B cell (primary cell): Measurements from ENCODE around the gene ZBTB16. TPM values are rescaled to one million over a fixed set of nuclear protein-coding genes. Genes with fewer than 3 reads are reported as not detected.

ENCODE experiments used
- ATAC-seq: fragments of 200-7000 bp; cut with Tn5 transposase; one replicate; pipeline ENCODE4 v1.10.0; 2021; ENCODE audit warnings: low read depth, mild to moderate bottlenecking, moderate number of reproducible peaks, moderate library complexity
- CTCF ChIA-PET: fragments of 350-600 bp; sonication (Branson Sonifier 250); formaldehyde crosslinking; loops from one replicate; lab custom pipeline; 2021; ENCODE audit warnings: antibody characterized with exemption, inconsistent platforms; lab: Charles Lee
- POLR2A ChIA-PET: fragments of 350-600 bp; sonication (Branson Sonifier 250); formaldehyde crosslinking; loops from one replicate; lab custom pipeline; 2021; ENCODE audit warnings: antibody characterized with exemption; lab: Charles Lee
- DNase-seq: peaks from one replicate; pipeline ENCODE4 v3.0.0; 2013
- H2AFZ ChIP-seq: 2 replicates; pipeline ENCODE4 v1.6.1; 2012; ENCODE audit warnings: mild to moderate bottlenecking, low read depth, low read length; ENCODE audit not compliant: insufficient read depth, poor library complexity, severe bottlenecking
- H3K27ac ChIP-seq, 2 donors: 1 replicate in 1 of 2; 2 replicates in 1 of 2; pipeline ENCODE4 v1.5.1; 2012 to 2013; ENCODE audit warnings: low read length in 2 of 2, mild to moderate bottlenecking in 2 of 2, moderate library complexity in 1 of 2
- H3K27me3 ChIP-seq, 4 experiments: fragments of 200-600 bp in 1 of 4; sonication (generic) in 1 of 4; replicated peaks in 1 of 4; 1 replicate in 2 of 4; 2 replicates in 2 of 4; pipeline versions ENCODE4 v1.6.1 to v1.7.0; 2013 to 2016; ENCODE audit warnings: low read length in 3 of 4, mild to moderate bottlenecking in 2 of 4, mixed read lengths in 1 of 4, moderate library complexity in 1 of 4; ENCODE audit not compliant: insufficient read depth in 4 of 4, control insufficient read depth in 3 of 4; ENCODE audit errors: control extremely low read depth in 1 of 4
- H3K36me3 ChIP-seq, 2 experiments: replicated peaks in 1 of 2; 1 replicate in 1 of 2; 2 replicates in 1 of 2; pipeline versions ENCODE4 v1.6.1 to v1.7.1; 2013; ENCODE audit warnings: low read length in 1 of 2; ENCODE audit not compliant: insufficient read depth in 2 of 2, control insufficient read depth in 1 of 2; ENCODE audit errors: control extremely low read depth in 1 of 2, extremely low read depth in 1 of 2
- H3K4me1 ChIP-seq, 2 donors: fragments of 200-600 bp in 1 of 2; sonication (generic) in 1 of 2; 1 replicate in 1 of 2; 2 replicates in 1 of 2; pipeline versions ENCODE4 v1.5.1 to v1.6.1; 2013 to 2017; ENCODE audit warnings: low read length in 2 of 2; ENCODE audit not compliant: control insufficient read depth in 2 of 2, insufficient read depth in 2 of 2
- H3K4me2 ChIP-seq: replicated peaks from 2 replicates; pipeline ENCODE3; 2012; ENCODE audit warnings: mild to moderate bottlenecking, low read depth, low read length; ENCODE audit not compliant: poor library complexity, severe bottlenecking
- H3K4me3 ChIP-seq, 5 experiments: fragments of 200-600 bp in 1 of 5; sonication (generic) in 1 of 5; 1 replicate in 3 of 5; 2 replicates in 2 of 5; pipeline versions ENCODE4 v1.5.1 to v1.7.0; 2011 to 2016; ENCODE audit warnings: low read length in 4 of 5, mild to moderate bottlenecking in 4 of 5, low read depth in 2 of 5, control low read depth in 1 of 5, moderate library complexity in 1 of 5; ENCODE audit not compliant: insufficient read depth in 1 of 5; ENCODE audit errors: control extremely low read depth in 1 of 5, extremely low read depth in 1 of 5
- H3K79me2 ChIP-seq: fragments of 200-600 bp; sonication (generic); one replicate; pipeline ENCODE4 v1.6.0; 2016; ENCODE audit warnings: low read length; ENCODE audit not compliant: control insufficient read depth, insufficient read depth
- H3K9ac ChIP-seq: fragments of 200-600 bp; sonication (generic); 2 replicates; pipeline ENCODE4 v1.6.1; 2017; ENCODE audit warnings: mild to moderate bottlenecking, low read length, moderate library complexity
- H3K9me3 ChIP-seq, 3 donors: one replicate each; pipeline versions ENCODE4 v1.6.1 to v1.7.1; 2013; ENCODE audit warnings: low read length in 2 of 3; ENCODE audit not compliant: control insufficient read depth in 2 of 3, insufficient read depth in 1 of 3; ENCODE audit errors: control extremely low read depth in 1 of 3
- H4K20me1 ChIP-seq: 2 replicates; pipeline ENCODE4 v1.6.0; 2012; ENCODE audit warnings: mild to moderate bottlenecking, low read length; ENCODE audit not compliant: insufficient read depth, control insufficient read depth, poor library complexity, severe bottlenecking
- H3K27ac Mint-ChIP-seq: one replicate; pipeline ENCODE4 v1.8.0; 2021; ENCODE audit warnings: mixed read lengths
- H3K27me3 Mint-ChIP-seq: one replicate; pipeline ENCODE4 v1.8.0; 2021; ENCODE audit warnings: mixed read lengths
- H3K4me1 Mint-ChIP-seq: one replicate; pipeline ENCODE4 v1.8.0; 2021; ENCODE audit warnings: mixed read lengths
- H3K4me3 Mint-ChIP-seq: one replicate; pipeline ENCODE4 v1.8.0; 2021; ENCODE audit warnings: mixed read lengths
- H3K9me3 Mint-ChIP-seq: one replicate; pipeline ENCODE4 v1.8.0; 2022; ENCODE audit warnings: mixed read lengths; ENCODE audit not compliant: insufficient read depth
- EZH2 ChIP-seq: IDR thresholded peaks from 2 replicates; pipeline ENCODE4 v1.6.1; 2012; ENCODE audit warnings: borderline replicate concordance, low read depth, mild to moderate bottlenecking, moderate library complexity, low read length; ENCODE audit not compliant: insufficient read depth, poor library complexity, severe bottlenecking
- WGBS: methylation state at CpG from one replicate; pipeline ENCODE4 v1.1.5; 2013; ENCODE audit warnings: missing lambda C conversion rate; ENCODE audit not compliant: insufficient coverage; 5-methylcytosine and 5-hydroxymethylcytosine counted together
- intact Hi-C: fragments of 100-400 bp; cut with micrococcal nuclease; formaldehyde crosslinking; loops from one replicate; pipeline ENCODE4 v1.10.0; 2022
- polyA plus RNA-seq: library from polyadenylated mRNA; depleted of rRNA; stranded (reverse); fragments of >200 nt; gene quantifications from 2 replicates; pipeline ENCODE4 v1.2.3, GENCODE V29; 2012
- total RNA-seq, 2 donors: library from RNA; stranded (reverse); fragments of 120-200 nt in 1 of 2; gene quantifications; 1 replicate in 1 of 2; 2 replicates in 1 of 2; pipeline versions ENCODE4 v1.2.3 to v1.2.4, GENCODE V29; 2013 to 2022
- TF ChIP-seq, protein P1 (sequence below): fragments of 200-600 bp; IDR thresholded peaks from one replicate; pipeline ENCODE4 v1.8.0; 2022; ENCODE audit warnings: antibody characterized with exemption, mild to moderate bottlenecking

The ZBTB16 gene
- total and polyA plus RNA-seq, 2 donors (not counting 1 experiment from before 2014, with no cell fraction given) = 16.0 to 20.6 TPM

- H3K27me3 ChIP-seq = peaks cover 0 to 7% (median 2%) of the 10 kb centered on the region in 4 experiments
- no peaks in the 10 kb centered on the region for H3K9me3 ChIP-seq
- intact Hi-C loops = no loop called here
- no peak overlapping the region for H3K27ac ChIP-seq
- Mint-ChIP-seq H3K4me1 (peaks cover 6% of the 10 kb centered on the region), H3K27me3 (peaks cover 29% of the 10 kb centered on the region), H3K4me3 (no peak overlapping the region), H3K9me3 (no peaks in the 10 kb centered on the region), H3K27ac (no peak overlapping the region)
- 95% methylated on average over 8 of the region's 14 CpGs for WGBS
- TF ChIP-seq EZH2 = no peak
- TF ChIP-seq, protein P1, sequence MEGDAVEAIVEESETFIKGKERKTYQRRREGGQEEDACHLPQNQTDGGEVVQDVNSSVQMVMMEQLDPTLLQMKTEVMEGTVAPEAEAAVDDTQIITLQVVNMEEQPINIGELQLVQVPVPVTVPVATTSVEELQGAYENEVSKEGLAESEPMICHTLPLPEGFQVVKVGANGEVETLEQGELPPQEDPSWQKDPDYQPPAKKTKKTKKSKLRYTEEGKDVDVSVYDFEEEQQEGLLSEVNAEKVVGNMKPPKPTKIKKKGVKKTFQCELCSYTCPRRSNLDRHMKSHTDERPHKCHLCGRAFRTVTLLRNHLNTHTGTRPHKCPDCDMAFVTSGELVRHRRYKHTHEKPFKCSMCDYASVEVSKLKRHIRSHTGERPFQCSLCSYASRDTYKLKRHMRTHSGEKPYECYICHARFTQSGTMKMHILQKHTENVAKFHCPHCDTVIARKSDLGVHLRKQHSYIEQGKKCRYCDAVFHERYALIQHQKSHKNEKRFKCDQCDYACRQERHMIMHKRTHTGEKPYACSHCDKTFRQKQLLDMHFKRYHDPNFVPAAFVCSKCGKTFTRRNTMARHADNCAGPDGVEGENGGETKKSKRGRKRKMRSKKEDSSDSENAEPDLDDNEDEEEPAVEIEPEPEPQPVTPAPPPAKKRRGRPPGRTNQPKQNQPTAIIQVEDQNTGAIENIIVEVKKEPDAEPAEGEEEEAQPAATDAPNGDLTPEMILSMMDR = no peak
- H3K79me2 ChIP-seq = no peaks in the 10 kb centered on the region
- H2AFZ ChIP-seq = no peak overlapping the region
- no peak overlapping the region for H3K4me3 ChIP-seq
- peaks cover 0 to 5% of the 10 kb centered on the region in 2 donors for H3K4me1 ChIP-seq
- H3K36me3 ChIP-seq = no peaks in the 10 kb centered on the region
- CTCF ChIA-PET = interaction anchor here (0.6 to 1.2 kb wide), 2 partner anchors 20 to 195 kb away, joined by 3 read pairs; no protein-coding TSS in a partner anchor
- no peaks in the 10 kb centered on the region for H4K20me1 ChIP-seq
- no peak for DNase-seq
- ATAC-seq = no peak
- H3K9ac ChIP-seq = no peak overlapping the region
- POLR2A ChIA-PET = no interaction called here
- H3K4me2 ChIP-seq = no peak overlapping the region
Measured at GRCh38 chr11:114066046-114066648, 6.6 kb downstream of the ZBTB16 start.

GRCh38 chr11:114068327-114068726 lies 8.8 kb downstream of the ZBTB16 start:
- Histone ChIP-seq H3K36me3 (no peaks in the 10 kb centered on the region), H3K9ac (no peak overlapping the region), H3K4me2 (no peak overlapping the region), H3K27me3 (peaks cover 0 to 4% (median 0%) of the 10 kb centered on the region in 4 experiments), H4K20me1 (no peaks in the 10 kb centered on the region), H3K9me3 (no peaks in the 10 kb centered on the region), H3K79me2 (no peaks in the 10 kb centered on the region), H3K4me1 (no peaks in the 10 kb centered on the region), H3K27ac (no peak overlapping the region), H2AFZ (no peak overlapping the region), H3K4me3 (no peak overlapping the region)
- TF ChIP-seq EZH2 = no peak
- TF ChIP-seq, protein P1 = no peak
- ATAC-seq (no peak), DNase-seq (no peak)
- CTCF ChIA-PET = no interaction called here
- 92% methylated on average over 4 of the region's 4 CpGs for WGBS
- Mint-ChIP-seq H3K27ac (no peak overlapping the region), H3K9me3 (no peaks in the 10 kb centered on the region), H3K4me3 (no peak overlapping the region), H3K4me1 (no peaks in the 10 kb centered on the region), H3K27me3 (peaks cover 20% of the 10 kb centered on the region)
- intact Hi-C loops = no loop called here
- POLR2A ChIA-PET = no interaction called here
